ENCODE data around the gene TMEM250. TPM values are rescaled to one million over a fixed set of nuclear protein-coding genes. Genes with fewer than 3 reads are reported as not detected.

The TMEM250 gene
- total RNA-seq, 2 donors from 2014 or later: 38.9 to 40.1 TPM

DNA sequence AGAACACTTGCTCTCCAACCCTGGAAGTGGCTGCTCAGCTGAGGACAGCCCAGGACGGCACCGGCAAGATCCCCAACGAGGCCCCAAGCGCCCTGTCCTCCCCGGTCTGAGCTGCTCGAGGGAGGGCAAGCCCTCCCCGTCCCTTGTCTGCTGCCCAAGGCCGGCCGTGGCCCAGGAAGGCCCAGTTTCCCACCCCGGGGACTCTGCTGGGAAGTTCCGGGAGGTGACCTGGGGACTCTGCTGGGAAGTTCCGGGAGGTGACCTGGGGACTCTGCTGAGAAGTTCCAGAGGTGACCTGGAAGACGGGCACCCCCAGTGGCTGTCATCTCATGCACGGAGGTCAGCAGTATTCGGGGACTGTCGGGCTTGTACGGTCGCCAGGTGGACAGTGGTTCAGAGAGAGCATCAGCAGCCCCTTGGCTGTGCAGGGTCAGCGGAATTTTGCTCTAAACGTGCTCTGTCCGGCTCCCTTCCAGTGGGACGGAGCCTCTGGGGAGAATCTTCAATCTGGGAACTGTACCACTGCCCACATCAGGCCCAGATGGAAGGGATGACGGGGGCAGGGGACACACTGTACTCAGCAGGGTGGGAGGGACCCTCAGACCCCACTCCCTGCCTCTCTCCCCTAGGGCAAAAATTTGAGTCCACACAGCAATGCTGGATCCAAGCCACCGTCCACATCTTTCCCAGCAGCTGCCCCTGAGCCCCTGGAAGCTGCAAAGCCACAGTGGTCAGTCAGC lies 30.8 kb downstream of the TMEM250 start:
- peak overlapping the region; percentile 73 to 94 for H3K27ac ChIP-seq
- H3K4me1 ChIP-seq (ENCODE audit: control insufficient read depth in 1 of 2, low read depth in 2 of 2): peaks cover 61 to 84% of the 10 kb centered on the region in 2 donors

GRCh38 chr9:136086951-136087740 lies 31.5 kb downstream of the TMEM250 start:
- Histone ChIP-seq H3K27ac (peak overlapping the region; percentile 73 to 94), H3K9me3 (no peaks in the 10 kb centered on the region), H3K4me1 (ENCODE audit: control insufficient read depth in 1 of 2, low read depth in 2 of 2) (peaks cover 54 to 84% of the 10 kb centered on the region in 2 donors), H3K4me3 (peak overlapping the region; percentile 54), H3K27me3 (replicated peaks; ENCODE audit: insufficient read depth) (no peaks in the 10 kb centered on the region), H3K36me3 (peaks cover 4% of the 10 kb centered on the region)
- DNase-seq (ENCODE audit: low spot score) (no peak), ATAC-seq (ENCODE audit: insufficient number of reproducible peaks, low FRiP score, low read depth) (no peak)
- TF ChIP-seq, protein P1, sequence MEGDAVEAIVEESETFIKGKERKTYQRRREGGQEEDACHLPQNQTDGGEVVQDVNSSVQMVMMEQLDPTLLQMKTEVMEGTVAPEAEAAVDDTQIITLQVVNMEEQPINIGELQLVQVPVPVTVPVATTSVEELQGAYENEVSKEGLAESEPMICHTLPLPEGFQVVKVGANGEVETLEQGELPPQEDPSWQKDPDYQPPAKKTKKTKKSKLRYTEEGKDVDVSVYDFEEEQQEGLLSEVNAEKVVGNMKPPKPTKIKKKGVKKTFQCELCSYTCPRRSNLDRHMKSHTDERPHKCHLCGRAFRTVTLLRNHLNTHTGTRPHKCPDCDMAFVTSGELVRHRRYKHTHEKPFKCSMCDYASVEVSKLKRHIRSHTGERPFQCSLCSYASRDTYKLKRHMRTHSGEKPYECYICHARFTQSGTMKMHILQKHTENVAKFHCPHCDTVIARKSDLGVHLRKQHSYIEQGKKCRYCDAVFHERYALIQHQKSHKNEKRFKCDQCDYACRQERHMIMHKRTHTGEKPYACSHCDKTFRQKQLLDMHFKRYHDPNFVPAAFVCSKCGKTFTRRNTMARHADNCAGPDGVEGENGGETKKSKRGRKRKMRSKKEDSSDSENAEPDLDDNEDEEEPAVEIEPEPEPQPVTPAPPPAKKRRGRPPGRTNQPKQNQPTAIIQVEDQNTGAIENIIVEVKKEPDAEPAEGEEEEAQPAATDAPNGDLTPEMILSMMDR (IDR thresholded peaks at IDR 0.05): no peak

More for the DNA sequence above, 30.8 kb downstream of the TMEM250 start:
- Histone ChIP-seq H3K9me3 (no peaks in the 10 kb centered on the region), H3K27me3 (replicated peaks; ENCODE audit: insufficient read depth) (no peaks in the 10 kb centered on the region), H3K36me3 (peaks cover 4% of the 10 kb centered on the region), H3K4me3 (peak overlapping the region; percentile 18)
- ATAC-seq (ENCODE audit: insufficient number of reproducible peaks, low FRiP score, low read depth) (no peak), DNase-seq (ENCODE audit: low spot score) (no peak)
- TF ChIP-seq, protein P1 (IDR thresholded peaks at IDR 0.05): no peak

DNA sequence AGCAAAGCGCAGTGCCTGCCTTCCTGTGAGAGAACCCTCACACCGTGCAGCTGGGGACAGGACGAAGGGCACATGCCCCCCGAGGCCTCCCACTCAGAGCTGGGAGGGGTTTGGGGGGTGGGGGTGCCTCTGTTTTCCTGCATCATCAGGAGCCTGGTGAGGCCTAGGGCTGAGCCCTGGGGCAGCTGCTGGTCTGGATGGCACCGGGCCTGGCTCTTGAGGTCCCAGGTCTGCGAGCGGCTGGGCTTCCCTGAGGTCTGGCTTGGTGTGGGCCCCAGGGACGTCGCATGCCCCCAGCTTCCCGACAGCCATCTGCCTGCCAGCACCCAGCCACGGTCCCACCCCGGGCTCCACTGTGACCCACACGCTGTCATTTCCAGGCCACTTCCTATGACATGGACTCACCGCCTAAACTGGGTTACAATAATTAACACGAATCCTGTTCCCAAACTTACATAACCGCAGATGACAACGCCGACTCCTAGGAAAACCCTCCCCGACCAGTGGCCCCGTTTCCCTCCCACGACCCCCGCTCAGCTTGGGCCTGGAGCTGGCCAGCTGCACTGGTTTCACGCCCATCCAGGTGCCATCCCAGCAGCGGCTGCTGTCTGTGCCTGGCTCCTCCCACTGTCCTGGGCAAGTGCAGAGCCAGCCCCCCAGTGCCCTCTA lies 32.3 kb downstream of the TMEM250 start:
- ATAC-seq (ENCODE audit: insufficient number of reproducible peaks, low FRiP score, low read depth) (no peak), DNase-seq (ENCODE audit: low spot score) (no peak)
- Histone ChIP-seq H3K4me1 (ENCODE audit: control insufficient read depth in 1 of 2, low read depth in 2 of 2) (peaks cover 46 to 84% of the 10 kb centered on the region in 2 donors), H3K27ac (peak overlapping the region; percentile 73 to 94), H3K36me3 (peaks cover 4% of the 10 kb centered on the region), H3K27me3 (replicated peaks; ENCODE audit: insufficient read depth) (no peaks in the 10 kb centered on the region), H3K4me3 (peak overlapping the region; percentile 54), H3K9me3 (no peaks in the 10 kb centered on the region)
- TF ChIP-seq, protein P1 (IDR thresholded peaks at IDR 0.05): no peak

- TF ChIP-seq, protein P1 (IDR thresholded peaks at IDR 0.05): no peak
- Histone ChIP-seq H3K4me1 (ENCODE audit: control insufficient read depth in 1 of 2, low read depth in 2 of 2) (peaks cover 42 to 84% of the 10 kb centered on the region in 2 donors), H3K27me3 (replicated peaks; ENCODE audit: insufficient read depth) (no peaks in the 10 kb centered on the region), H3K27ac (peak overlapping the region; percentile 73 to 94), H3K36me3 (peaks cover 4% of the 10 kb centered on the region), H3K4me3 (peak overlapping the region; percentile 54), H3K9me3 (no peaks in the 10 kb centered on the region)
- ATAC-seq (ENCODE audit: insufficient number of reproducible peaks, low FRiP score, low read depth): peak; percentile 81
- no peak for DNase-seq (ENCODE audit: low spot score)
These were observed 32.9 kb downstream of the TMEM250 start for GRCh38 chr9:136085815-136086212.

Data from thoracic aorta (tissue), 2 donors.